ENCODE measurements around the gene GOLGA6L2. TPM values are rescaled to one million over a fixed set of nuclear protein-coding genes. Genes with fewer than 3 reads are reported as not detected.
A peak's percentile ranks its signal among the peaks of the same experiment; 100 is the strongest.
"Not testable (repeated sequence)": the region's sequence is repeated elsewhere in the genome, so short reads cannot be mapped to it uniquely, and the experiment has no call there.

GOLGA6L2 gene
- total RNA-seq, 2 donors from 2014 or later = not detected

DNA sequence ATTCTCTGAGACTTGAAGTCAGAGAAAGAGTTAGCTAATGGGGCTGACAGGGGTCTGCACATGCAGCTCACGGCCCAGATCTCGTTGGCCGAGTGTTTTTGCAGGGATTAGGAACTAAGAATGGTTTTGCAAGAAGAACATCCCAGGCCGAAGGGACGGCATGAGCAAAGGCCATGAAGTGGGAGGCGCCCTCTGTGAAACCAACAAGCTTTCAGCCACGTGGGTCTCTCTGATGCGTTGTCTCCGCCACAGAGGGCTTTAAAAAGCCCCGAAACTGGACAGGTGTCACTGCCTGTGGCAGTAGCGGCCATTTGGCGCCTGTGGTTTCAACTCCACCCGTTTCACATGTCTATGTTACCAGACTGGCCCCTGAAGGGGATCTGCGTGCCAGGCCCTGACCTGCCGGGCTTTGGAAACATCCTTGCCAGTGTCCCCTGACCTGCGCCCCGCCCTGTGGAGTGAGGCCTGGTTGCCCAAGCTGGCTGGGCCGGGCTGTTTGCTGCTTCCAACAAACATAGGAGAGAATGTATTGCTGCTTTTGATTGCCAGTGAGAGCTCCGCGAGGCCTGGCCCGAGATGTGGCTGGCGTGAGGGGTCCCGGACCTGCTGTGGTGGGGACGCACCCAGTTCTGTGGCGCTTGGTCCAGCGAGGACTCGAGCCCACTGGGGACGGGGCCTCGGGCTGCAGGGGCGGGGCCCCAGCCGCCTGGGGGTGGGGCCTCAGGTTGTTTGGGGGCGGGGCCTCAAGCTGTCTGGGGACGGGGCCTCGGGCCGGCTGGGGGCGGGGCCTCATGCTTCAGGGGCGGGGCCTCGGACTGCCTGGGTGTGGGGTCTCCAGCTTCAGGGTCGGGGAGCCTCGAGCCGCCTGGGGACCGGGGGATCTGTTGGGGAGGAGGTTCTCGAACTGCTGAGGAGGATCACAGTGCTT lies 30.4 kb downstream of the GOLGA6L2 start:
- H3K27ac Mint-ChIP-seq = no peak overlapping the region
- no peaks in the 10 kb centered on the region for H3K36me3 Mint-ChIP-seq
- H3K4me1 Mint-ChIP-seq (ENCODE audit: low read depth in 2 of 2) = no peaks in the 10 kb centered on the region
- ATAC-seq (no peak), DNase-seq (ENCODE audit: low spot score) (no peak)
- no peaks in the 10 kb centered on the region for H3K9me3 Mint-ChIP-seq
- H3K4me3 Mint-ChIP-seq = no peak overlapping the region
- H3K27me3 Mint-ChIP-seq = no peaks in the 10 kb centered on the region

DNA sequence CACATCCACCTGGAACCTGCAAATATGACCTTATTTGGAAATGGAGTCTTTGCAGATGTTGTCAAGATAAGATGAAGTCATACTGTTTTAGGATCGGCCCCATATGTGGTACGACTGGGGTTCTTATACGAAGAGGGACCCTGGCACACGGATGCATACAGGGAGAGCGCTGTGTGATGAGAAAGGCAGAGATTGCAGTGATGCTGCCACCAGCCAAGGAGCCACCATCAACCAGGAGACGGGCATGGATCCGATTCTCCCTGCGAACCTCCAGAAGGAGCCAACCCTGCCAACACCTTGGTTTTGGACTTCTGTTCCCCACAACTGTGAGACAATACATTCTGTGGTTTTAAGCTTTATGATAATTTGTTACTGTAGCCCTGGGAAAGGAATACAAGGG lies 31.2 kb downstream of the GOLGA6L2 start:
- ATAC-seq; H3K9me3 Mint-ChIP-seq; DNase-seq (ENCODE audit: low spot score); H3K4me1 Mint-ChIP-seq (ENCODE audit: low read depth in 2 of 2); H3K27me3 Mint-ChIP-seq; H3K36me3 Mint-ChIP-seq; H3K4me3 Mint-ChIP-seq; H3K27ac Mint-ChIP-seq: not testable (repeated sequence)

DNA sequence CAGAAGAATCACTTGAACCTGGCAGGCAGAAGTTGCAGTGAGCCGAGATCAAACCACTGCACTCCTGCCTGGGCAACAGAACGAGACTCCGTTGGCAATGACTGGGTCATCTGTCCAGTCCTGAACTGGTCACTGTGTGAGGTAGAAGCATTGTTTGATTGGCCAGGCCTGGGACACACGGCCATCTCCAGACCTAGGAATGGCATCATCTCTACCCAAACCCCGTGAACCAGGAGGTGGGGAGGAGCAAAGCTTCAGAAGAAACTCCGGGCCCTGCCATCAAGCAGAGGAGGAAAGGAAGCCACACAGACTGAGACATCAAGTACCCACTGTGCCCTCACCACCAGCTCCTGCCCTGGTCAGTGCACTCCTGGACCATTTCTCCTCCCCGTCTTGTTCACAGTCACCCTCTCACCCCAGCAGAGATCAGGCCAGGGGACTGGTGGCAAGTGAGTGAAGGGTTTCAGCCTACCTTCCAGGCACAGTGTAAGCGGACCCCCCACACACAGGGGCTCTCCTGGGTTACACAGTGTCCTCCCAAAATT lies 31.6 kb downstream of the GOLGA6L2 start:
- no peak for DNase-seq (ENCODE audit: low spot score)
- ATAC-seq = peak in 1 of 2 donors; percentile 29

DNA sequence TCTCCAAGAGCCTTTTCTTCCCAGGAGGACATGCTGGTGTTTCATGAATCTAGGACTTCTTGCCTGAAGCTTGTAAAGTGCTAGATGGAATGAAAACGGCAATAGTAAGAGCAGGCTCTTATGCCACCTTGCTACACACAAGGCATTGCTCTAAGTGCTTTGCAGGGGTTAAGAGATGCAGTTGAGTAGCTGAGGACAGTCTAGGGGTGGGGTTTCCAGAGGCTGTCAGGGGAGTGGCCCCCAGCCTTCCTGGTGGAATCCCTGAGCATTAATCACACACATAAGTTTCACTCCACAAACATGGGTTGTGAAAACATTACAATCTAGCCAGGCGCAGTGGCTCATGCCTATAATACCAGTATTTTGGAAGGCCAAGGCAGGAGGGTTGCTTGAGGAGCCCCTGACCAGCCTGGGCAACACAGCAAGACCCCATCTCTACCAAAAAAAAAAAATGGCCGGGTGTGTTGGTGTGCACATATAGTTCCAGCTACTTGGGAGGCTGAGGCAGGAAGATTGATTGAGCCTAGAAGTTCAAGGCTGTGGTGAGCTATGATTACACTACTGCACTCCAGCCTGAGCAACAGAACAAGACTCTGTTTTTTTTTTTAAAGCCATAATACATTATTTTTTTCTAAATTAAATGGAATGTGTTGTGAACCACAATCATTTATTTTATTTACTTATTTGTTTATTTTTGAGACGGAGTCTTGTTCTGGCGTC lies 34.0 kb downstream of the GOLGA6L2 start:
- not testable (repeated sequence) for H3K9me3 Mint-ChIP-seq; H3K4me1 Mint-ChIP-seq (ENCODE audit: low read depth in 2 of 2)

More for the DNA sequence above, 31.6 kb downstream of the GOLGA6L2 start:
- Mint-ChIP-seq H3K9me3 (no peaks in the 10 kb centered on the region), H3K4me1 (ENCODE audit: low read depth in 2 of 2) (no peaks in the 10 kb centered on the region), H3K27ac (no peak overlapping the region), H3K27me3 (no peaks in the 10 kb centered on the region), H3K36me3 (no peaks in the 10 kb centered on the region), H3K4me3 (no peak overlapping the region)

DNA sequence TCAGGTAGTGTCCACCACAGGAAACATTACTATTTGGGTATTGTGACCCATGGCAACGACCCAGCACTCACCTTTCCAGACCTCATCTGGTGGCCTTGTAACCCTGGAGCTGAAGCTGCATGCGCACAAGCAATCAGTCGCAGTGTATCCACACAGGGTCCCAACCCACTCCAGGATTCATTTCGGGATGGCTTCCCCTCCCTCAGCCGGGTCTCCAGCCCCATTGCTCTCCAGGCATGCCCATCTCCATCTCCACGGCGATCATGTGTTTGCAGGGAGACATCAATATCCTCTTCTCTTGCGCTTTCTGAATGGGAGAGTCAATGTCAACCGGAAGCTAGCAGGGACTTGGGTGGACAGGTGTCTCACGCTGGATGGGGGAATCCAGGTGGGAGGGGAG lies 35.2 kb downstream of the GOLGA6L2 start:
- Mint-ChIP-seq H3K4me1 (ENCODE audit: low read depth in 2 of 2) (no peaks in the 10 kb centered on the region), H3K27ac (no peak overlapping the region), H3K9me3 (no peaks in the 10 kb centered on the region), H3K27me3 (no peaks in the 10 kb centered on the region), H3K36me3 (no peaks in the 10 kb centered on the region), H3K4me3 (no peak overlapping the region)
- DNase-seq (ENCODE audit: low spot score) (no peak), ATAC-seq (no peak)

More for the DNA sequence above, 34.0 kb downstream of the GOLGA6L2 start:
- H3K4me3 Mint-ChIP-seq; H3K36me3 Mint-ChIP-seq; DNase-seq (ENCODE audit: low spot score); H3K27ac Mint-ChIP-seq; ATAC-seq; H3K27me3 Mint-ChIP-seq: not testable (repeated sequence)

DNA sequence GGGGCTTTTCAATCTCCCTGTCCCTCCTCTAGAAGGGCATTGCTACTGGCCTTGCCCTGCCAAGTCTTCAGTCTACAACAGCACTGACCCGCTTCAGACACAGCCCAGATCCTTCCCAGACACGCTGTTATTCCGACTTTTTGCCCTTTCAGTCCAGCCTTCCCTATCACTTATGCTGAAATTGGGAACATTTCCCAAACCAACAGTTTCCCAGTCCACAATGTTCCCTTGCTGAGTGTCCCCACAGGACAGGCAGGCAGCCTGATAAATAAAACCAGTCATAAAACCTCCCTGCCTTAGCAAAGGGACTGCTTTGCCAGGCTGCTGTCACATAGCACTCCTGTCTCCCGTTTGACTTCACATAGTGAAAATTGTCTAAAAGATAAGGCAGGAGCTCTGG lies 43.5 kb downstream of the GOLGA6L2 start:
- Mint-ChIP-seq H3K27me3 (no peaks in the 10 kb centered on the region), H3K9me3 (no peaks in the 10 kb centered on the region), H3K27ac (no peak overlapping the region), H3K4me1 (ENCODE audit: low read depth in 2 of 2) (no peaks in the 10 kb centered on the region), H3K4me3 (no peak overlapping the region), H3K36me3 (no peaks in the 10 kb centered on the region)
- ATAC-seq = no peak
- no peak for DNase-seq (ENCODE audit: low spot score)

DNA sequence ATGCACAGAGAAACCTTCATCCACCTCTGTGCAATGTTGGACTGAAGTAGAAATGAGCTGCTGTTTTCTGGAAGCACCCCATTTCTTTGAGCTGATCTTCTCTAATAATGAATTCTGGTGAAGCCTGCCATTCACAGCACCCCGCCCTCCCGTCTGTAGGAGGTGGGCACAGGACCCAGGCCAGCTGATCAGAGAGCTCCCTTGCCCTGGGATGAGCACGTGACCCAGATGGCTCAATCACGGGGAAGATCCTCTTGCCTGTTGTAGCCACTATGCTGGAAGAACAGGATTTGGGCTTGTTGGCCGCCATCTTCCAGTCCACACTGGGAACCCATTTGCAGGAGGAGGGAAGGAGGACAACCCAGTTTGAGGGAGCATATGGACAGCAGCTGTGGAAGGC lies 44.5 kb downstream of the GOLGA6L2 start:
- Mint-ChIP-seq H3K27ac (no peak overlapping the region), H3K36me3 (no peaks in the 10 kb centered on the region), H3K27me3 (no peaks in the 10 kb centered on the region), H3K9me3 (no peaks in the 10 kb centered on the region), H3K4me3 (no peak overlapping the region), H3K4me1 (ENCODE audit: low read depth in 2 of 2) (no peaks in the 10 kb centered on the region)
- DNase-seq (ENCODE audit: low spot score) (no peak), ATAC-seq (no peak)

DNA sequence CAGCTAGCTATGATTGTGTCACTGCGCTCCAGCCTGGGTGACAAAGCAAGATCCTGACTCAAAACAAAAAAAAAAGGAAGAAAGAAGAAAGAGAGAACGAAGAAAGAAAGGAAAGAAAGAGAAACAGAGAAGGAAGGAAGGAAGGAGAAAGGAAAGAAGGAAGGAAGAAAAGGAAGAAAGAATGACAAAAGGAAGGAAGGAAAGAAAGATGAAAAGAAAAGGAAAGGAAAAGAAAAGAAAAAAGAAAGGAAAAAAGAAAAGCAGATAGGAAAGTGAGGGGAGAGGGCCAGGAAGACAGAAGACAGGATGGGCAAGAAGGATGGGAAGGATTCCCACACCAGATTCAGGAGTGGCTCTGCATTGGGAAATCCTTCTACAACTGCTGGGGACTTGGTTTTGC lies 44.9 kb downstream of the GOLGA6L2 start:
- Mint-ChIP-seq H3K36me3 (no peaks in the 10 kb centered on the region), H3K9me3 (no peaks in the 10 kb centered on the region), H3K27me3 (no peaks in the 10 kb centered on the region)

DNA sequence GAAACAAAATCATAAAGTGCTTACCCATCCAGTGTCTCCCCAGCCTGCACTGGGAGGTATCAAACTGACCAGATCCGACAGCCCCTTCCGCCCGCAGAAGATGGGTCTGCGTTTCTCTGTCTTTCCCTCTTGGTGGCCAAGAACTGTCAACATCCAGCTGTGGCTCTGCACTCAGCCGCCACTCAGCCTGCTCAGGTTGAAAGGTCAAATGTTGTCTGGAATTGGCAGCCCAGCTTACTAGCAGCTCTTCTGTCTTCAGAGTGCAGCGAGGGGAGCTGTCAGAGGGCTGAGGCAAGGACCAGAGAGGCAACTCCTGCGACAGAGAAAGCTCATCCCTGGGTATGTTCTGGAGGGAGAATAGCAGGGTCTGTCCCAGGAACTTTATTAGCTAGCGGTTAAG lies 45.4 kb downstream of the GOLGA6L2 start:
- H3K36me3 Mint-ChIP-seq = no peaks in the 10 kb centered on the region
- no peak for ATAC-seq

More for the DNA sequence above, 44.9 kb downstream of the GOLGA6L2 start:
- Mint-ChIP-seq H3K4me1 (ENCODE audit: low read depth in 2 of 2) (no peaks in the 10 kb centered on the region), H3K27ac (no peak overlapping the region), H3K4me3 (no peak overlapping the region)
- DNase-seq (ENCODE audit: low spot score) (no peak), ATAC-seq (no peak)

DNA sequence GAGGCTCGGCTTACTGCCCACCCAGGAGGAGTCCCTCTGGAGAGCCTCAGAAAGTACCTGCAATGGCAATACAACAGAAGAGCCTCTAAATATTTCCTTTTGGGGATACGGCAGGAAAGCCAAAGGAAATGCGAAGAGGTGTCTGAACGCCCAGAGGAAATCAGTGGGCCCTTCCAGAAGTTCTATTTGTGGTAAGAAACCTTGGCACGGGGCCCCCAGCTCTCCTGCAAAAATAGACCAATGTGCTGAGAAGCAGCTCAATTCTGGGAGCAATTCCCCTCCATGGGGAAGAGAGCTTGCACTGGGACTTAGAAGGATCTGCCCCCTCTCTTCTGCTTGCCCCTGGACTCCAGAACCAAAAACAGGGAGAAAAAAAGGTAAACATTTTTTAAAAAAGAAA lies 47.8 kb downstream of the GOLGA6L2 start:
- not testable (repeated sequence) for DNase-seq (ENCODE audit: low spot score); H3K4me1 Mint-ChIP-seq (ENCODE audit: low read depth in 2 of 2); H3K9me3 Mint-ChIP-seq; H3K36me3 Mint-ChIP-seq; H3K4me3 Mint-ChIP-seq; ATAC-seq; H3K27me3 Mint-ChIP-seq; H3K27ac Mint-ChIP-seq

More for the DNA sequence above, 45.4 kb downstream of the GOLGA6L2 start:
- Mint-ChIP-seq H3K9me3 (no peaks in the 10 kb centered on the region), H3K27me3 (no peaks in the 10 kb centered on the region), H3K4me1 (ENCODE audit: low read depth in 2 of 2) (no peaks in the 10 kb centered on the region), H3K4me3 (no peak overlapping the region), H3K27ac (no peak overlapping the region)
- DNase-seq (ENCODE audit: low spot score) = no peak

DNA sequence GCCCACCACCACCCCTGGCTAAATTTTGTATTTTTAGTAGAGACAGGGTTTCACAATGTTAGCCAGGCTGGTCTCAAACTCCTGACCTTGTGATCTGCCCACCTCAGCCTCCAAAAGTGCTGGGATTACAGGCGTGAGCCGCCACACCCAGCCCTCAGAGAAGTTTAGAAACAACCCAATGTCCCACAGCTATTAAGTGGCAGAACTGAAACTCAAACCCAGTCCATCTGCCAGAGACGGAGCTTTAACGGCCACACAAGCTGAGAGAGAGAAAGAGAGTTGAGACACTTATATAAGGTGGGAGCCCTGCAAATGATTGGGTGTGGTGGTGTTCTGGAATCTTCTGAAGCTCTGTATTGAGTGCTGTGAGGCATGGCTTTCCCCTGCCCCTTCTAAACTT lies 48.7 kb downstream of the GOLGA6L2 start:
- H3K4me3 Mint-ChIP-seq; H3K27ac Mint-ChIP-seq; H3K4me1 Mint-ChIP-seq (ENCODE audit: low read depth in 2 of 2); DNase-seq (ENCODE audit: low spot score); H3K36me3 Mint-ChIP-seq; H3K27me3 Mint-ChIP-seq; ATAC-seq; H3K9me3 Mint-ChIP-seq: not testable (repeated sequence)

DNA sequence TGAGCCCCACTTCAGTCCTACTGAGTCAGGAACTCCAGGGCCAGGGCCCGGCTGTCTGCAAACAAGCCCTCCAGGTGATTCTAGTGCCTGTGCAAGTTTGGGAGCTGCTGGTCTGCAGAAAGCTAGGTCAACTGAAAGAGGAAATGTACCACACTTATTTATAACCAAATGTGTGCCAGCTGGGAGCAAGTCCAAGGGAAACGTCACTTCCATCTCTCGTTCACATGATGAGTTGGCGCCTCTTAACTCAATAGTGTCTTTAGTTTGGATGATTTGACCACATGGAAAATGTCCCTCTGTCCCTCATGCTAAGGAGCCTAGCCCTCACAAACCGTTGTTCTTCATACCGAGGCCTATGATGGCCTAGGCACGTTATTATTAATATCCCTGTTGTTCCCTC lies 49.3 kb downstream of the GOLGA6L2 start:
- Mint-ChIP-seq H3K36me3 (no peaks in the 10 kb centered on the region), H3K4me1 (ENCODE audit: low read depth in 2 of 2) (no peaks in the 10 kb centered on the region), H3K9me3 (no peaks in the 10 kb centered on the region), H3K27ac (no peak overlapping the region), H3K27me3 (no peaks in the 10 kb centered on the region), H3K4me3 (no peak overlapping the region)
- DNase-seq (ENCODE audit: low spot score) (no peak), ATAC-seq (no peak)

DNA sequence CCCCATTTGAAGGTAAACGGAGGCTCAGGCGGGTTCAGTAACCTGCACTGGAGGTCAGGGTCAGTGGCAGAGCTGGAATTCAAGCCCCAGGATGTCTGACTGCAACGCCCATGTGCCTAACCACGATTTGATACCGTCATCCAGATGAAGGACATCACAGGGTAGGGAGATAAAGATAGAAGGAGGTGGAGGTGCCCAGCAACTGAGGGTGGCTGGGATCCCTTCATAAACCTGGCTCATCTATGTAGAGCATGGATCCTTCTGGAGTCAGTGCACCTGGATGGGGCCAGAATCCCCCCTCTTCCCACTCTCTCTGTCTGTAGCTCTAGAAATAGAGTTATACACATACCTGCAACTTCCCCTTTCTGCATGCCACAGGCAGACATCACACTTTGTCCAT lies 51.2 kb downstream of the GOLGA6L2 start:
- ATAC-seq (no peak), DNase-seq (ENCODE audit: low spot score) (no peak)
- Mint-ChIP-seq H3K4me1 (ENCODE audit: low read depth in 2 of 2) (no peaks in the 10 kb centered on the region), H3K36me3 (no peaks in the 10 kb centered on the region), H3K4me3 (no peak overlapping the region), H3K27me3 (no peaks in the 10 kb centered on the region), H3K27ac (no peak overlapping the region), H3K9me3 (no peaks in the 10 kb centered on the region)

DNA sequence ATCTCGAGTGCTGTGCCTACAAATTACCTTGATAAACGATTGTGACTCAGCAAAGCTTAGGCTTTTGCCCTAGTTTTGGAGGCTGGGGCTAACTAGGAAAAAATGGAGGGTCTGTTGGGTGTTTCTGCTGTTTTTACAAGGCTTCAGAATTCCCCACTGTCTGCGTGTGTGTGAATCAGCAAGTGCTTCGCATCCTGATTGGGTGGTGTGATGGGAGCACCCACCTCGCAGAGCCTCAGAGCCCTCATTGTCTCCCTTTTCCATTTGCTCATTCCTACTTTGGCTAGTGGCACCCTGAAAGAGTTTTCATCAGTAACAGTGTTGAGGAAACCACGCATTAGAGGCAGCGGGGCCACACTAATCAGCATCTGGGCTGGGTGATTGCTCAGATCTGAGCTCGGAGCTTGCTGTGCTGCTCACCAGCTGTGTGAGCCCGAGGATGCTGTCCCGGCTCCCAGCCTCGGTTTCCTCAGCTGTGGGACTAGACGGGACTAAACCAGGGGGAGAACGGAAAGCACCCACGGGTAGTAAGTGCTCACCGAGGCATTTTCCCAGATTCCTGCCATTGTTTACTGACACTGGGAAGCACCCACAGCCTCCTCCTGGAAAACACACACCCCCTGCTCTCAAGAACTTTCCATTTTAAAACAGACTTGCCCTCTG lies 51.9 kb downstream of the GOLGA6L2 start:
- no peaks in the 10 kb centered on the region for H3K9me3 Mint-ChIP-seq

More for the DNA sequence above, 51.9 kb downstream of the GOLGA6L2 start:
- no peak for DNase-seq (ENCODE audit: low spot score)
- H3K27ac Mint-ChIP-seq = no peak overlapping the region
- H3K36me3 Mint-ChIP-seq = no peaks in the 10 kb centered on the region
- H3K4me3 Mint-ChIP-seq = no peak overlapping the region
- ATAC-seq = no peak
- no peaks in the 10 kb centered on the region for H3K4me1 Mint-ChIP-seq (ENCODE audit: low read depth in 2 of 2)
- H3K27me3 Mint-ChIP-seq = no peaks in the 10 kb centered on the region

All from natural killer cell treated with Interleukin-12 subunit alpha and Interleukin-12 subunit beta and Interleukin-15 and Interleukin-18, amount 100 ng/mL, for 72 hours (primary cell).